Nephron progenitor cell (in vitro differentiated cells): ENCODE results near the gene HMOX1.

ENCODE experiments used
- DNase-seq: peaks from one replicate; pipeline ENCODE4 v3.0.0; 2021
- H3K27ac Mint-ChIP-seq: 2 replicates; pipeline ENCODE4 v1.8.0; 2021; ENCODE audit warnings: mild to moderate bottlenecking, moderate library complexity, mixed read lengths
- H3K27me3 Mint-ChIP-seq: 2 replicates; pipeline ENCODE4 v1.8.0; 2021; ENCODE audit warnings: mild to moderate bottlenecking, low read depth, mixed read lengths; ENCODE audit not compliant: poor library complexity
- H3K36me3 Mint-ChIP-seq: 2 replicates; pipeline ENCODE4 v1.8.0; 2021; ENCODE audit warnings: low read depth, mixed read lengths
- H3K4me1 Mint-ChIP-seq: 2 replicates; pipeline ENCODE4 v1.8.0; 2021; ENCODE audit warnings: mixed read lengths
- H3K4me3 Mint-ChIP-seq: 2 replicates; pipeline ENCODE4 v1.8.0; 2021; ENCODE audit warnings: mild to moderate bottlenecking, moderate library complexity, mixed read lengths
- H3K9me3 Mint-ChIP-seq: 2 replicates; pipeline ENCODE4 v1.8.0; 2021; ENCODE audit warnings: mild to moderate bottlenecking, moderate library complexity, mixed read lengths
- TF ChIP-seq, protein P1 (sequence below): fragments of 200-600 bp; sonication (generic); IDR thresholded peaks from 2 replicates; pipeline ENCODE4 v1.5.0; 2021; ENCODE audit warnings: antibody characterized with exemption

Gene HMOX1, protein sequence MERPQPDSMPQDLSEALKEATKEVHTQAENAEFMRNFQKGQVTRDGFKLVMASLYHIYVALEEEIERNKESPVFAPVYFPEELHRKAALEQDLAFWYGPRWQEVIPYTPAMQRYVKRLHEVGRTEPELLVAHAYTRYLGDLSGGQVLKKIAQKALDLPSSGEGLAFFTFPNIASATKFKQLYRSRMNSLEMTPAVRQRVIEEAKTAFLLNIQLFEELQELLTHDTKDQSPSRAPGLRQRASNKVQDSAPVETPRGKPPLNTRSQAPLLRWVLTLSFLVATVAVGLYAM

DNA sequence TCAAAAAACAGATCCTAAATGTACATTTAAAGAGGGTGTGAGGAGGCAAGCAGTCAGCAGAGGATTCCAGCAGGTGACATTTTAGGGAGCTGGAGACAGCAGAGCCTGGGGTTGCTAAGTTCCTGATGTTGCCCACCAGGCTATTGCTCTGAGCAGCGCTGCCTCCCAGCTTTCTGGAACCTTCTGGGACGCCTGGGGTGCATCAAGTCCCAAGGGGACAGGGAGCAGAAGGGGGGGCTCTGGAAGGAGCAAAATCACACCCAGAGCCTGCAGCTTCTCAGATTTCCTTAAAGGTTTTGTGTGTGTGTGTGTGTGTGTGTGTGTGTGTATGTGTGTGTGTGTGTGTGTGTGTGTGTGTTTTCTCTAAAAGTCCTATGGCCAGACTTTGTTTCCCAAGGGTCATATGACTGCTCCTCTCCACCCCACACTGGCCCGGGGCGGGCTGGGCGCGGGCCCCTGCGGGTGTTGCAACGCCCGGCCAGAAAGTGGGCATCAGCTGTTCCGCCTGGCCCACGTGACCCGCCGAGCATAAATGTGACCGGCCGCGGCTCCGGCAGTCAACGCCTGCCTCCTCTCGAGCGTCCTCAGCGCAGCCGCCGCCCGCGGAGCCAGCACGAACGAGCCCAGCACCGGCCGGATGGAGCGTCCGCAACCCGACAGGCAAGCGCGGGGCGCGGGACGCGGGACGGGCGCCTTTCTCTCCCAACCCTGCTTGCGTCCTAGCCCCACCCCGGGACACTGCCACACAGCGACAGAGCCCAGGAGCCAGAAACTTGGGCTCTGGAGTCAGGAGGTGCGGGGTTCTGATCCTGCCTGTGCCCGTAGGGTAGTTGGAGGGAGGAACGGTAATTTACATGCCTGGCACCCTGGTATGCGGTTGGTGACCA, at the start of gene HMOX1:
HMOX1 (plus strand) TSS at position 560 of the 887 bp plus-strand sequence; CDS start at position 638, 78 bp downstream.
- no peak within 1 kb of the TSS for H3K27ac Mint-ChIP-seq
- no peaks in the 10 kb centered on the region for H3K9me3 Mint-ChIP-seq
- peaks cover 24% of the 10 kb centered on the region for H3K27me3 Mint-ChIP-seq
- TF ChIP-seq, protein P1, sequence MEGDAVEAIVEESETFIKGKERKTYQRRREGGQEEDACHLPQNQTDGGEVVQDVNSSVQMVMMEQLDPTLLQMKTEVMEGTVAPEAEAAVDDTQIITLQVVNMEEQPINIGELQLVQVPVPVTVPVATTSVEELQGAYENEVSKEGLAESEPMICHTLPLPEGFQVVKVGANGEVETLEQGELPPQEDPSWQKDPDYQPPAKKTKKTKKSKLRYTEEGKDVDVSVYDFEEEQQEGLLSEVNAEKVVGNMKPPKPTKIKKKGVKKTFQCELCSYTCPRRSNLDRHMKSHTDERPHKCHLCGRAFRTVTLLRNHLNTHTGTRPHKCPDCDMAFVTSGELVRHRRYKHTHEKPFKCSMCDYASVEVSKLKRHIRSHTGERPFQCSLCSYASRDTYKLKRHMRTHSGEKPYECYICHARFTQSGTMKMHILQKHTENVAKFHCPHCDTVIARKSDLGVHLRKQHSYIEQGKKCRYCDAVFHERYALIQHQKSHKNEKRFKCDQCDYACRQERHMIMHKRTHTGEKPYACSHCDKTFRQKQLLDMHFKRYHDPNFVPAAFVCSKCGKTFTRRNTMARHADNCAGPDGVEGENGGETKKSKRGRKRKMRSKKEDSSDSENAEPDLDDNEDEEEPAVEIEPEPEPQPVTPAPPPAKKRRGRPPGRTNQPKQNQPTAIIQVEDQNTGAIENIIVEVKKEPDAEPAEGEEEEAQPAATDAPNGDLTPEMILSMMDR: no peak
- DNase-seq: peak; percentile 87
- peak within 1 kb of the TSS; percentile 75 for H3K4me3 Mint-ChIP-seq
- no peaks in the 10 kb centered on the region for H3K36me3 Mint-ChIP-seq
- H3K4me1 Mint-ChIP-seq: peaks cover 55% of the 10 kb centered on the region

DNA sequence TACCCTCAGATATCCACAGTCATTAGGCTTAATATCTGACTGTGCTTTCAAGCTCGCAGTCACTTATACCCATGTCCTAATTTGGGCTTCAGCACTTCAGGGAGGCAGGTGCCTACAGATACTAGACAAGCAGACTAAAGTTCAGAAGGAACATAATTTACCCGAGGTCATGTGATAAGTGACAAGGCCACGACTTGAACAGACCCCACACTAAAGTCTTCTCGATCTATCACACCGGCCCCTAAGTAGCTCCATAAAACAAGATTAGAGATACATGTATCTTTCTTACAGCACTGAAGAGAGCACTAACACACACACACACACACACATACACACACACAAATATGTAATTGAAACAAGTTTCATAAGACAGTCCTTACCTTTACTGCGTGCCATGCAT, 48.6 kb upstream of the HMOX1 start:
- TF ChIP-seq, protein P1: no peak
- Mint-ChIP-seq H3K36me3 (peaks cover 25% of the 10 kb centered on the region), H3K27ac (no peak overlapping the region), H3K9me3 (no peaks in the 10 kb centered on the region), H3K27me3 (no peaks in the 10 kb centered on the region), H3K4me3 (no peak overlapping the region), H3K4me1 (peaks cover 14% of the 10 kb centered on the region)
- DNase-seq: no peak

DNA sequence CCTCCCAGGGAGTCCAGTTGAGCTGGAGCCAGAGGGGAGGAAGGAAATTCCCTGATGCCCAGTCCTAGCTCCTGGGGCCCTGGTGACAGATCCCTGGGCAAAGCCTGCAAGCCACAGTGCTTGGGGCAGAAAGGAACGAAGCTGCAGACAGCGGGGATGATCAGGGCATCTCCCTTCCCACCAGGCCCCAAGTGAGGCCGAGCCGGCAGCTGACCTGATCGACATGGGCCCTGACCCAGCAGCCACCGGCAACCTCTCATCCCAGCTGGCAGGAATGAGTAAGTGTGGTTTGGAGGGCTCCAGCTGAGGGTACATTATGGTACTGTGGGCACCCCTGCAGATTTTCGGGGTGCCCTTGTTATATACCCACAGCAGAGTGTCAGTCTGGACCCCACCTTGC, 47.7 kb upstream of the HMOX1 start:
- Mint-ChIP-seq H3K4me3 (no peak overlapping the region), H3K27ac (no peak overlapping the region), H3K36me3 (peaks cover 21% of the 10 kb centered on the region), H3K4me1 (peaks cover 24% of the 10 kb centered on the region), H3K9me3 (no peaks in the 10 kb centered on the region), H3K27me3 (no peaks in the 10 kb centered on the region)
- no peak for DNase-seq
- TF ChIP-seq, protein P1: no peak

DNA sequence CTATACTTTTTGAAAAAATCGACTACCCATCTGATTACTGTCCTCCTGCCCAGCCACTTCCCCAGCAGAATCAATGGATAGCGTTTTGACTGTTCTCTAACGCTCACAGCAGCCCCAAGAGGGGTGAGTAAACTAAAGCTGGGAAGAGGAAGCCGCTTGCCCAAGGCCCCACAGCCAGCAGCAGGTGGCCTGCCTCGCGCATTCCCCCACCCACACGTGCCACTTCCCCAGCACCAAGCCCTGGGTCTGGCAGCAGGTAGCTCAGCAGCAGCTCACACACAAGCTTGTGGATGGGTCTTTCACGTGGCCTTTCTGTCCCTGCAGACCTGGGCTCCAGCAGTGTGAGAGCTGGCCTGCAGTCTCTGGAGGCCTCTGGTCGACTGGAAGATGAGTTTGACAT, 46.9 kb upstream of the HMOX1 start:
- TF ChIP-seq, protein P1: no peak
- no peak for DNase-seq
- Mint-ChIP-seq H3K4me3 (no peak overlapping the region), H3K9me3 (no peaks in the 10 kb centered on the region), H3K27me3 (no peaks in the 10 kb centered on the region), H3K36me3 (peaks cover 21% of the 10 kb centered on the region), H3K27ac (peak overlapping the region; percentile 88), H3K4me1 (peaks cover 26% of the 10 kb centered on the region)

DNA sequence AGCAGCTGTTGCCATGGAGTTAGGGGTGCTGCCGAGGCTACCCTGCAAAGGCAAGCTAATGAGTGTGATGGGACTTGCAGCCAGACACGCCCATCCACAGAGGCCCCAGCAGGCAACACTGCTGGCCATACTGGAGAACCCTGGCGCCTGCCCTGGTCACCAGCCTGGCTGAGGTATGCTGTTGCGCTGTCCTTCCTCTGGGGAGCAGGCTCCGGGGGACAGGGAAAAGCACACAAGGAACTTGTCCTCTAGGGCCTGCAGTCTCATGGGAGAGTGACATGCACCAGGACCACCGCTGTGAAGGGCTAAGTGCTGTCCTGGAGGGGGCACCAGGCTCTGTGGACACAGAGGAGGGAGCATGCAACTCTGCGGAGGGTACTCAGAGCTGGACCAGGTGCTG, 45.4 kb upstream of the HMOX1 start:
- H3K4me3 Mint-ChIP-seq: no peak overlapping the region
- H3K27me3 Mint-ChIP-seq: no peaks in the 10 kb centered on the region
- H3K27ac Mint-ChIP-seq: peak overlapping the region; percentile 92
- peaks cover 22% of the 10 kb centered on the region for H3K36me3 Mint-ChIP-seq
- H3K4me1 Mint-ChIP-seq: peaks cover 22% of the 10 kb centered on the region
- H3K9me3 Mint-ChIP-seq: no peaks in the 10 kb centered on the region
- TF ChIP-seq, protein P1: no peak
- DNase-seq: no peak
